ENCODE results near the gene ACAP2.

GRCh38 chr3:195442573-195443390 is at the start of gene ACAP2:
- TF ChIP-seq CTCF (IDR thresholded peaks at IDR 0.05) (no peak), POLR2A (IDR thresholded peaks at IDR 0.05) (peak; percentile 96)

Data from testis (tissue), 2 donors.